Measurements from ENCODE around the gene RAB3D.

- TF ChIP-seq CTCF (IDR thresholded peaks at IDR 0.05; ENCODE audit: low read depth, low read length) = no peak
- no peak for TF ChIP-seq POLR2A (IDR thresholded peaks at IDR 0.05; ENCODE audit: extremely low read depth, insufficient read length)
- no peak for TF ChIP-seq MAX (IDR thresholded peaks at IDR 0.05; ENCODE audit: low read depth, low read length)
Observed at GRCh38 chr19:11332822-11333221, 6.6 kb downstream of the RAB3D start.

Data from NB4 (cell line).